ENCODE measurements around the gene GBF1. TPM values are rescaled to one million over a fixed set of nuclear protein-coding genes. Genes with fewer than 3 reads are reported as not detected.

GBF1 gene
- total and polyA plus RNA-seq, 10 of the 15 experiments (the other 5 are each of a cell fraction or from before 2014, with no cell fraction given), result 0.82 to 42.0 (median 21.8) TPM

GRCh38 chr10:102416283-102416682 lies 171.0 kb downstream of the GBF1 start:
- ATAC-seq, result no peak
- no peak overlapping the region for H3K9ac ChIP-seq (ENCODE audit: control insufficient read depth, insufficient read depth, low read length)
- H3K9me3 ChIP-seq (replicated peaks; ENCODE audit: control insufficient read depth, insufficient read depth, low read length), result no peaks in the 10 kb centered on the region
- FAIRE-seq, result no peak
- no peak overlapping the region for H2AFZ ChIP-seq (ENCODE audit: control insufficient read depth, low read depth, low read length)
- ChIA-PET SMC1A (ENCODE audit: uncharacterized antibody, unreplicated experiment) (no interaction called here), POLR2A (interaction anchor here (0.6 kb wide), 1 partner anchor 36 kb away, joined by 5 read pairs; no protein-coding TSS in a partner anchor), RAD21 (ENCODE audit: unreplicated experiment) (no interaction called here), CTCF (no interaction called here)
- no peaks in the 10 kb centered on the region for H3K79me2 ChIP-seq (ENCODE audit: control insufficient read depth, insufficient read depth, low read length)
- no peak overlapping the region for H3K4me2 ChIP-seq (ENCODE audit: control insufficient read depth, insufficient read depth)
- H3K4me1 ChIP-seq (ENCODE audit: control insufficient read depth, insufficient read depth, low read length), result peaks cover 17% of the 10 kb centered on the region
- TF ChIP-seq CEBPB (IDR thresholded peaks at IDR 0.05; ENCODE audit: borderline replicate concordance in 1 of 2, low read depth in 2 of 2, low read length in 2 of 2) (no peak), STAT3 (IDR thresholded peaks at IDR 0.05; ENCODE audit: low read depth, low read length) (no peak), BCL3 (IDR thresholded peaks at IDR 0.05; ENCODE audit: borderline replicate concordance, insufficient read depth, low read depth, low read length, poor library complexity, severe bottlenecking) (no peak), IKZF1 (conservative IDR thresholded peaks at IDR 0.05) (no peak), NFYA (IDR thresholded peaks at IDR 0.05; ENCODE audit: borderline replicate concordance, low read depth, low read length) (no peak), EZH2 (IDR thresholded peaks at IDR 0.05; ENCODE audit: borderline replicate concordance, control insufficient read depth, low read depth, low read length) (no peak), ZNF384 (IDR thresholded peaks at IDR 0.05; ENCODE audit: borderline replicate concordance, low read depth, low read length) (no peak), TCF7 (IDR thresholded peaks at IDR 0.05; ENCODE audit: borderline replicate concordance) (no peak), NFYB (IDR thresholded peaks at IDR 0.05; ENCODE audit: insufficient read depth, low read depth, low read length) (no peak), HDGF (IDR thresholded peaks at IDR 0.05) (no peak), PAX5 (IDR thresholded peaks at IDR 0.05; ENCODE audit: borderline replicate concordance, low read depth, low read length) (no peak), NFIC (IDR thresholded peaks at IDR 0.05; ENCODE audit: low read depth, low read length) (no peak), ZNF274 (IDR thresholded peaks at IDR 0.05; ENCODE audit: insufficient read depth, insufficient read length) (no peak), ZNF217 (IDR thresholded peaks at IDR 0.05) (no peak), RELA (IDR thresholded peaks at IDR 0.05; ENCODE audit: borderline replicate concordance, partially characterized antibody) (no peak), REST (IDR thresholded peaks at IDR 0.05; ENCODE audit: low read depth, low read length) (no peak), SIX5 (IDR thresholded peaks at IDR 0.05; ENCODE audit: low read depth, low read length, severe bottlenecking) (no peak), HCFC1 (IDR thresholded peaks at IDR 0.05; ENCODE audit: low read length) (no peak)
- TF ChIP-seq, protein P1, sequence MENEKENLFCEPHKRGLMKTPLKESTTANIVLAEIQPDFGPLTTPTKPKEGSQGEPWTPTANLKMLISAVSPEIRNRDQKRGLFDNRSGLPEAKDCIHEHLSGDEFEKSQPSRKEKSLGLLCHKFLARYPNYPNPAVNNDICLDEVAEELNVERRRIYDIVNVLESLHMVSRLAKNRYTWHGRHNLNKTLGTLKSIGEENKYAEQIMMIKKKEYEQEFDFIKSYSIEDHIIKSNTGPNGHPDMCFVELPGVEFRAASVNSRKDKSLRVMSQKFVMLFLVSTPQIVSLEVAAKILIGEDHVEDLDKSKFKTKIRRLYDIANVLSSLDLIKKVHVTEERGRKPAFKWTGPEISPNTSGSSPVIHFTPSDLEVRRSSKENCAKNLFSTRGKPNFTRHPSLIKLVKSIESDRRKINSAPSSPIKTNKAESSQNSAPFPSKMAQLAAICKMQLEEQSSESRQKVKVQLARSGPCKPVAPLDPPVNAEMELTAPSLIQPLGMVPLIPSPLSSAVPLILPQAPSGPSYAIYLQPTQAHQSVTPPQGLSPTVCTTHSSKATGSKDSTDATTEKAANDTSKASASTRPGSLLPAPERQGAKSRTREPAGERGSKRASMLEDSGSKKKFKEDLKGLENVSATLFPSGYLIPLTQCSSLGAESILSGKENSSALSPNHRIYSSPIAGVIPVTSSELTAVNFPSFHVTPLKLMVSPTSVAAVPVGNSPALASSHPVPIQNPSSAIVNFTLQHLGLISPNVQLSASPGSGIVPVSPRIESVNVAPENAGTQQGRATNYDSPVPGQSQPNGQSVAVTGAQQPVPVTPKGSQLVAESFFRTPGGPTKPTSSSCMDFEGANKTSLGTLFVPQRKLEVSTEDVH (IDR thresholded peaks at IDR 0.05; ENCODE audit: low read depth, partially characterized antibody), result no peak
- in situ Hi-C loops (cut with MboI), result no loop called here
- H3K36me3 ChIP-seq (ENCODE audit: control insufficient read depth in 2 of 2, insufficient read depth in 2 of 2, low read length in 1 of 2), result no peaks in the 10 kb centered on the region
- H3K27me3 ChIP-seq (replicated peaks in 1 of 2; ENCODE audit: control insufficient read depth in 2 of 2, insufficient read depth in 2 of 2, low read length in 1 of 2), result peaks cover 3% of the 10 kb centered on the region in 2 experiments
- DNase-seq (ENCODE audit: low read depth, low spot score), result no peak
- H3K27ac ChIP-seq (ENCODE audit: control insufficient read depth, insufficient read depth), result no peak overlapping the region
- 24% methylated on average over 9 of the region's 9 CpGs for WGBS (ENCODE audit: insufficient coverage, insufficient replicate concordance, low lambda C conversion rate, missing lambda C conversion rate)
- no peak overlapping the region for H3K4me3 ChIP-seq
- no TSS peak for BruUV-seq (replicated peaks)
- intact Hi-C loops (cut with micrococcal nuclease; ENCODE audit: unreplicated experiment), result no loop called here
- peaks cover 5% of the 10 kb centered on the region; the same call in 1 of the 2 replicates for H4K20me1 ChIP-seq (ENCODE audit: control insufficient read depth, insufficient read depth)

Measured in GM12878 (cell line).